Aortic smooth muscle cell (primary cell): ENCODE data around the gene DGKH. TPM values are rescaled to one million over a fixed set of nuclear protein-coding genes. Genes with fewer than 3 reads are reported as not detected.

Experiments used
- total RNA-seq: library from RNA; depleted of rRNA; stranded (reverse); fragments of >200 nt; gene quantifications from 2 replicates; pipeline ENCODE4 v1.2.3, GENCODE V29; 2014

The DGKH gene
- 7.3 and 10.3 TPM in 2 replicates for total RNA-seq

GRCh38 chr13:42048342-42048683, at the start of gene DGKH:
TSS of gene DGKH (plus strand) at chr13:42048648. CDS start at chr13:42048774, 126 bp downstream.

GRCh38 chr13:42272115-42272803, 223.8 kb downstream of the DGKH start, which contains the start of gene AKAP11:
TSS of gene AKAP11 (plus strand) at chr13:42272152. CDS start at chr13:42286349, 14,197 bp downstream.

Other genes starting within 250 kb of the DGKH start
- gene VWA8, start 87.5 kb upstream of the DGKH start, total RNA-seq: 20.6 and 20.9 TPM in 2 replicates
- gene AKAP11, start 223.5 kb downstream of the DGKH start, total RNA-seq: 24.0 and 26.9 TPM in 2 replicates